Posterior vena cava (tissue), 2 donors: Measurements from ENCODE around the gene INF2. TPM values are rescaled to one million over a fixed set of nuclear protein-coding genes. Genes with fewer than 3 reads are reported as not detected.

Source experiments
- DNase-seq: peaks from one replicate; pipeline ENCODE4 v3.0.0-alpha.2; 2020; ENCODE audit warnings: low spot score
- intact Hi-C, 2 donors: fragments of 100-400 bp; cut with DNase I; formaldehyde crosslinking; loops; one replicate each; pipeline versions ENCODE4 v1.14.1 to v1.14.2; 2022 to 2023
- total RNA-seq, 2 donors: library from RNA; stranded (reverse); fragmentation: NEBNext Ultra II Directional; extraction: Animal tissue kit (Norgen Biotek cat#: 25700); gene quantifications; one replicate each; pipeline ENCODE4 v1.2.1, GENCODE V29; 2021
- donor health status: DM: yes; HTN: yes; CAD: no.
- donor health status: DM: yes; HTN: yes; CAD: no.

The INF2 gene
- total RNA-seq, 2 donors from 2014 or later = 70.5 to 78.7 TPM

DNA sequence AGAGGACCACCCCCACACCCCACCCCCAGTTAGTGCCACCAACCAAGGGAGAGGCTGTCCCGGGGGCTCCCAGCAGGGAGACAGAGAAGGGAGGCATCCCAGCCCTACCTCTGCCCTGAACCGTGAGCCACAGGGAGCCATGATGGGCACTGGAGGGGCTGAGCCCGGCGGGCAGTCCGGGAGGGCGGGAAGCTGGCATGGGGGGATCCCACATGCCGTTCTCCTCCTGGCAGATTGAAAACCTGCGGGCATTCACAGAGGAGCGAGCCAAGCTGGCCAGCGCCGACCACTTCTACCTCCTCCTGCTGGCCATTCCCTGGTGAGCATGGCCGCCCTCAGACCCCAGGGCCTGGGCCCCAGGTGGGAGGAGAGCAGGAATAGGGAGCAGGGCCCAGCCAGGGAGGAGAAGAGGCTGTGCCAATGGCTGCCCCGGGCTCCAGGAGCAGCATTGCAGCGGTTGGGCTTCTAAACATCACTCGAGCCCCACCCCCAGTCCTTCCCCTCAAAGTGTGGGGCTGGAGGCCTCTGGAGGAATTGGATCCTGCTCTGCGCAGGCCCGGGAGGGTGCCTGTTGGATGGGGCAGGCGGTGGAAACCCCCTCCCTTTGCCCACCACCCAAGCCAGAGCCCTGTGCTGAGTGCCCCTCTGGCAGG lies 20.1 kb downstream of the INF2 start:
- intact Hi-C loops = loop anchor here in 1 of 2 donors (5.0 kb wide), 1 partner anchor 52 kb away; no protein-coding TSS in a partner anchor
- no peak for DNase-seq

DNA sequence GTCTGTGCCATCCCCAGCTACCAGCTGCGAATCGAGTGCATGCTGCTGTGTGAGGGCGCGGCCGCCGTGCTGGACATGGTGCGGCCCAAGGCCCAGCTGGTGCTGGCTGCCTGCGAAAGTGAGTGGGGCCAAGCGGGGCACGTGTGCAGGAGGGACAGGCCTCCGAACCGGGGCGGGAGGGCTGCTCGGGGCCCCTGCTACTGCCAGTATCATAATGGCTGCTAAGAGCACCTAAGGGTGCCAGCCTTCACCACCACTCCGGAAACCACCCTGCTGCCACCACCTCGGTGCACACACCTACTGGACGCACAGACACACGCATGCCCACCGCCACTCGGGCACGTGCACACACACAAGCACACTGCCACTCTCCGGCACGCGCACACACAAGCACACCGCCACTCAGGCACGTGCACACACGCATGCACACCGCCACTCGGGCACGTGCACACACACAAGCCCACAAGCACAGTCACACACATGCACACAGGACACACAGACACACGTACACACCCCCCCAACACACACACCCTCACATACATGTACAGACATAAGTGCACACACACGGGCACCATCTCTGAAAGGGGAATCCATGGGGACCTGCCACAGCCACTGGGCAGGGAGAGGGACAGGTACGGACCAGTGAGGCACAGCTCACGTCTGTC lies 20.8 kb downstream of the INF2 start:
- no peak for DNase-seq
- intact Hi-C loops = no loop called here

DNA sequence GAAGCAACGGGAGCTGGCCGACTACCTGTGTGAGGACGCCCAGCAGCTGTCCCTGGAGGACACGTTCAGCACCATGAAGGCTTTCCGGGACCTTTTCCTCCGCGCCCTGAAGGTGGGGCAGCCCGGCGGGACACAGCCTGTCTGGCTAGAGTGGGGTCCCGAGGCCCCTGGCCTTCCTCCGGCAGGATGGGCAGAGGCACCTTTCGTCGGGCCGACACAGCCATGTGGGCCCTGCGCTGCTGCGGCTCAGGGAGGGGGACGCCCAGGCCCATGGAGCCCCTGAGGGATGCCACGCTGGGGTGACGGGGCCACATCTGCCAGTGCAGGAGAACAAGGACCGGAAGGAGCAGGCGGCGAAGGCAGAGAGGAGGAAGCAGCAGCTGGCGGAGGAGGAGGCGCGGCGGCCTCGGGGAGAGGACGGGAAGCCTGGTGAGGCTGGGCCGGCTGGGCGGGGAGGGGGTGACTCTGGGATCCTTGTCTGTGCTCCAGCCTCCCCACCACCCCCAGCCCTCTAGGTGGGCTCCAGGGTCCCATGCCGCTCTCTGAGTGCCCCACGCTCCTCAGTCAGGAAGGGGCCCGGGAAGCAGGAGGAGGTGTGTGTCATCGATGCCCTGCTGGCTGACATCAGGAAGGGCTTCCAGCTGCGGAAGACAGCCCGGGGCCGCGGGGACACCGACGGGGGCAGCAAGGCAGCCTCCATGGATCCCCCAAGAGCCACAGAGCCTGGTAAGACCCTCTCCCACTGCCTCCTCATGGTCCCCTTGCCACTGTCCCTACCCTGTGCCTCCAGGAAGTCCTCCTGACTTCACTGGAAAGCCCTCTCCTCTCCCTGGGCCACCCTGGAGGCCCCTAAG lies 23.7 kb downstream of the INF2 start:
- DNase-seq = no peak
- intact Hi-C loops = no loop called here

- intact Hi-C loops = no loop called here
- no peak for DNase-seq
These were observed 24.6 kb downstream of the INF2 start for GRCh38 chr14:104714066-104714465.

DNA sequence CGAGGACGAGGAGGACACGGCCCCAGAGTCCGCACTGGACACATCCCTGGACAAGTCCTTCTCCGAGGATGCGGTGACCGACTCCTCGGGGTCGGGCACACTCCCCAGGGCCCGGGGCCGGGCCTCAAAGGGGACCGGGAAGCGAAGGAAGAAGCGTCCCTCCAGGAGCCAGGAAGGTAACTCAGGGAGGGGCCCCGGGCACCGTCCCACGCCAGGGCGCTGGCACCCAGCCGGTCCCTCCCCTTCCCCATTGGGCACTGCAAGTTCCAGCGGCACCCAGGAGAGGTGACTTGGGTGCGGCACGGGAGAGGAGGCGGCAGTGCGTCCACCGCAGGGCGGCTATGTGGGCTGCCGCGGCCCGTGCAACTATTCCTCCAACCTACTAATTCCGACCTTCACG lies 25.3 kb downstream of the INF2 start:
- intact Hi-C loops = no loop called here
- DNase-seq = no peak

- intact Hi-C loops = no loop called here
- no peak for DNase-seq
These were observed 26.0 kb downstream of the INF2 start for GRCh38 chr14:104715416-104715815.

GRCh38 chr14:104715871-104716270 lies 26.5 kb downstream of the INF2 start:
- no peak for DNase-seq
- intact Hi-C loops = no loop called here

- DNase-seq = no peak
- intact Hi-C loops = no loop called here
These were observed 27.7 kb downstream of the INF2 start for GRCh38 chr14:104717137-104717536.

- intact Hi-C loops = no loop called here
- no peak for DNase-seq
These were observed 28.2 kb downstream of the INF2 start for GRCh38 chr14:104717646-104718045.

GRCh38 chr14:104718147-104718546 lies 28.7 kb downstream of the INF2 start:
- intact Hi-C loops = no loop called here
- DNase-seq = no peak

- no peak for DNase-seq
- intact Hi-C loops = no loop called here
These were observed 29.5 kb downstream of the INF2 start for GRCh38 chr14:104718871-104719270.

DNA sequence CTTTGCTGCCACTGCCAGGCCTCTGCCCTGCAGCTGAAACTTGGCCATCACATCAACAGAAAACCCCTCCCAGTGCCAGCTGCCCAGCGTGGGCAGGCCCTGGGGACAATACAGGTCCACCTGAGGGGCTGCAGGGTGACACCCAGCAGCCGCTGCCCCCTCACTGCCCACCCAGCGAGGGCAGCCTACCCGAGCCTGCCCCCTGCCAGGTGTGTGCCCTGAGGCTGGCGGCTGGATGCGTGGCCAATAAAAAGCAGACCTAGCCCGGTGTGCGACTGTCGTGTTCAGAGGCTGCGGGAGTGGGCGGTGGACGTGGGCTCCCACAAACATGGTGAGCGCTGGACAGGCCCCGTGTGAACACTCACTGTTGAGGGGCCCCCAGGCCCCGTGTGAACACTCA lies 29.9 kb downstream of the INF2 start:
- intact Hi-C loops = no loop called here
- no peak for DNase-seq

- no peak for DNase-seq
- intact Hi-C loops = no loop called here
These were observed 32.4 kb downstream of the INF2 start for GRCh38 chr14:104721505-104722431.

DNA sequence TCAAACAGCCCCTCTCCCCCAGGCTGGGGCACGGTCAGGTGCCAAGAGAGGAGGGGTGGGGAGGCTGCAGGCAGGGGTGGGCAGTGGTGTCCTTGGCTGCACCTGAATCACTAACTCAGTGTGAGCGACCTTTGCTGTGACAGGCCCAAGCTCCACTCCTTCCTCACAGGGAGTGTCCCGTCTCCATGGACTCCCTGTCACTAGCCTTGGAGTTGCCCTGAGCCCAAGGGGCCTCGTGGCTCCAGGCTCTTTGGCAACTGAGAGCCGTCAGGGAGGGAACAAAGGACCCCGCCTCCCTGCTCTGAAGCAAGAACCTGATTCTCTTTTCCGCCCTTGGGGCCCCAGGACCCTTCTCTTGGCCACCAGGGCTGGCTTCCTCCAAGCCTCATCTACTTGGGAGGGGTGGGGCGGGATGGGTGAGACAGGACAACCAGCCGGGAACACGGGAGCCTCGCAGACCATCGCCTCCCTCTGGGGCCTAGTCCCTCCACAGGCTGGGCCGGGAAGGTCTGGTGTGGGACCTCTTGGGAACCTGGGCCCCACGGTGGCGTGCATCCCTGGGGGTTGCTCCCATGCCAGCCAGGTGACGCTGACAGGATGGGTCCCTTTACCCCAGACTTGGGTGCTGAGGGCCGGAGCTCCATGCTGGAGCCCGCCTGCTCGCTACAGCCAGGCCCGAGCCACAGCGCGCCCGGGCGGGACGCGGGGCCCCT lies 33.7 kb downstream of the INF2 start:
- intact Hi-C loops = no loop called here
- no peak for DNase-seq

GRCh38 chr14:104723651-104724406 lies 34.4 kb downstream of the INF2 start, which contains the start of gene ADSS1:
Gene ADSS1, plus strand, starts transcription at chr14:104724229. Its CDS starts 42 bp downstream, at chr14:104724271.
- peak; percentile 92 for DNase-seq
- intact Hi-C loops = no loop called here

GRCh38 chr14:104724407-104724980 lies 35.1 kb downstream of the INF2 start:
- DNase-seq = no peak
- intact Hi-C loops = no loop called here

DNA sequence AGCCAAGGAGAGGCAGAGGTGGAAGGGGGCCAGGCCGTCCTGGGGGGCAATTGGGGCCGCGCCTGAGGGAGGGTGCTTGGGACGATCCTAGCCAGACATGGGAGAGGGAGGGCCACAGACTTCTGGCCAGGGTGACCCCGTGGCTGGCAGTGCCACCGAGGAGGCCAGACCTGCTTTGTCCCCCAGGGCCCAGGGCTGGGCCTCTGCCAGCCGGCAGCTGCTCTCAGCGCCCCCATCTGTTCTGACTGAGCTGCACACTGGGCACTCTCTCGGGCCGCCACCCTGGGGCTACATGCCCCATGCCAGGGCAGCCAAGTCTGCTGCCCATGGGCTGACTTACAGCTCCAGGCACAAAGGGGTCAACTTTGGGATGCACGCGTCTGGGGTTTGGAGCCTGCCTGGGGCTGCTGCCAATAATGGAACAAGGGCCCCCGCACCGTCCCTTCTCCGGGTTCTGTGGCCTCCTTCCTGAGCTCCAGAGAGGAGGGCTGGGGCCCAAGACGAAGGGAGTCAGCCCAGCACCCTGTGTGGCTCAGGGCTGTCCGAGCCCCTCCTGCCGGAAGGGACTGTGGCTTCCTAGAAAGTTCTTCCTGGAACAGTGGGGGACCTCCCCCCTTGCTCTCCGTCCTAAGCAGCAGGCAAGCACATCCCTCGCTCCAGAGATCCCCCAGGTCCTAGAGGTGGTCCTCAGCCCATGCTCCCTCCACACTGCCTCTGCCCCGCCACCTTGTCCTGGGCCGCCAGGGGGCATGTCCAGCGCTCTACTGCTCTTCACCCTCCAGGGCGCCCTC lies 35.8 kb downstream of the INF2 start:
- intact Hi-C loops = no loop called here
- no peak for DNase-seq
